Right lung (tissue), 10 donors: ENCODE measurements around the gene HOXD1. TPM values are rescaled to one million over a fixed set of nuclear protein-coding genes. Genes with fewer than 3 reads are reported as not detected.

Experiments
- DNase-seq, 2 donors: peaks; one replicate each; pipeline ENCODE4 v3.0.0-alpha.2; 2013
- long read RNA-seq, 8 donors: transcript quantifications; one replicate each; lab custom pipeline, GENCODE V29; 2026
- polyA plus RNA-seq, 5 donors: library from polyadenylated mRNA; unstranded; fragments of 120-200 nt; gene quantifications; one replicate each; pipeline versions ENCODE4 v1.2.1 to v1.2.3, GENCODE V29; 2013; ENCODE audit warnings: inconsistent platforms in 1 of 5, low replicate concordance in 1 of 5; ENCODE audit not compliant: insufficient read length in 5 of 5, insufficient read depth in 1 of 5

HOXD1 gene
- 1 to 10 TPM; 1.3 to 3.5 (median 1.7) TPM for polyA plus RNA-seq
- long read RNA-seq, donor 1, partial matches to known transcripts: 0 of 1 reads
- long read RNA-seq, donor 1, other reads (novel, unspliced or antisense): 0 of 1 reads
- long read RNA-seq, donor 2, partial matches to known transcripts: 0 of 1 reads
- long read RNA-seq, donor 2, other reads (novel, unspliced or antisense): 0 of 1 reads
- long read RNA-seq, donor 3: 0 reads
- long read RNA-seq, donor 4, partial matches to known transcripts: 0 of 1 reads
- long read RNA-seq, donor 4, other reads (novel, unspliced or antisense): 0 of 1 reads
- long read RNA-seq, donor 5, partial matches to known transcripts: 228 of 229 reads
- long read RNA-seq, donor 5, other reads (novel, unspliced or antisense): 0 of 229 reads
- long read RNA-seq, donor 6, partial matches to known transcripts: 0 of 3 reads
- long read RNA-seq, donor 6, other reads (novel, unspliced or antisense): 0 of 3 reads
- long read RNA-seq, donor 7: 0 reads
- long read RNA-seq, donor 8: 0 reads

DNA sequence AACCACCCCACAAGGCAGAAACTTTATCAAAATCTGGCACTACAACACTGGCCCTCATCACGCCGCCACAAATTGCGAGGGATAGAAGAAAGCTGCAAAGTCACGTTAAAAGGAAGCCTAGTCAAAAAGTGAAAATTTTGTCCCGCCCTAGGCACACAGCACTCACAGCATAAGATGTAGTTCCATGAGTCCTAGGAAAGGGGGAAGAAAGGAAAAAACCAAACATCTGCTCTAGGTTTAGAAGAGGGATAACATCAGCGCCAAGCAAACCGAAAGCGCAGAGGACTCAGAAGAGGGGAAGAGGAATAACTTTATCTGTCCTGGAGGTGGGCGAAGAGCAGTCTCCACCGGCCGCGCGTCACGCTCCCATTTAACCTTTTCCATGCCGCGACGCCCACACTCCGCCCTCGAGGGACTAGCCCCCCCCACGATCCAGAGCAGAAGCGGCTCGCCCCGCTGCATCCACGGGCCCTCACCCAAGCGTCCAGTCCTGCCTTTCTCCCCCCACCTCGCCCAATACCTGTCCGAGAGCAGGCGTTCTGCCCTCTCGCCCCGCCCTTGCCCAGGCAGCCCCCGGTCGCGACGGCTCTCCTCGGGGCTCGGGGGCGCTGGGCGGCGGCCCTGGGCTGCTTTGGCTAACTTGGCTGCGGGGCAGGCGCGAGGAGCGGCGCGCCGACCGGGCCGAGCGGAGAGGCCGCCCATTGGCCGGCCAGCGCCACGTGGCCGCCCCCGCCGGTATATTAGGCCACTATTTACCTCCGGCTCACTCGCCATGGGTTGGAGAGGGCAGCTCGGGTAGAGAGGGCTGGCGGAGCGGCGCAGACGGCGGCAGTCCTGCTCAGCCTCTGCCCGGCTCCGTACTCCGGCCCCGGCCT is at the start of gene HOXD1:
Gene HOXD1 (plus strand): TSS at position 770 of the 875 bp plus-strand sequence. CDS start 134 bp downstream, outside the sequence.
- DNase-seq: no peak

DNA sequence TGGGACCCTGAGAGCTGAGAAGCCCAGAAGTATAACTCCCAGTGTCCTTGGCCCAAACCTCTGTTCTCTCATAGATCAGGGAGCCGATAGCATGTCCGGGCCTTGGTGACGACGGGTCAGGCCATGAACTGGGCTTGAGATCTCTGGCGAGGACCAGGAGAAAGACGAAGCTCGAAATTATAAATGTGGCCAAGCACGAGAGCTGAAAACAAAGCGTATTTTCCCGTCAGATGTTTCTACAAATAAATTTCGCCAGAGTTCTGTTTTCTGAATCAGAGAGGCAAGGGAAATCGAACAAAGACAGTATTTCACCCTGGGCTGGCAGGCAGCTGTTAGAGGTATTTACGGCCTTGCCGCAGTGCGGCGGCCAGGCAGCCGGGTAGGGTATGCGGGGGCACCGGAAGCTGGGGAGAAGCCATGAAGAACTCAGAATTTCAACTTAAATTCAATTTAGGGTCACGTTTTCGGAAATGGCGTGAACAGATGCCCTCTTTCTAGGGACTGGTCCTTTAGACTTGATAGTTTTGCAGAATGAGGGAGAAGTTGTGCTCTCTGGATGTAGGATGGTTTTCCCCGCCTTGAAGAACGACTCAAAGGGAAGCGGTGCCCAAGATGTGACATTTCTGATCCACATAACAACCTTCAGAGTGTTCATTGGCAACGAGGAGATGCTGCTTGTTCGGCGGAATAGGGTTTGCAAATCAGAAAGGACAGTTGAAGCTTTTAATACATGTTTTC is 49.4 kb upstream of the HOXD1 start:
- DNase-seq: no peak

DNA sequence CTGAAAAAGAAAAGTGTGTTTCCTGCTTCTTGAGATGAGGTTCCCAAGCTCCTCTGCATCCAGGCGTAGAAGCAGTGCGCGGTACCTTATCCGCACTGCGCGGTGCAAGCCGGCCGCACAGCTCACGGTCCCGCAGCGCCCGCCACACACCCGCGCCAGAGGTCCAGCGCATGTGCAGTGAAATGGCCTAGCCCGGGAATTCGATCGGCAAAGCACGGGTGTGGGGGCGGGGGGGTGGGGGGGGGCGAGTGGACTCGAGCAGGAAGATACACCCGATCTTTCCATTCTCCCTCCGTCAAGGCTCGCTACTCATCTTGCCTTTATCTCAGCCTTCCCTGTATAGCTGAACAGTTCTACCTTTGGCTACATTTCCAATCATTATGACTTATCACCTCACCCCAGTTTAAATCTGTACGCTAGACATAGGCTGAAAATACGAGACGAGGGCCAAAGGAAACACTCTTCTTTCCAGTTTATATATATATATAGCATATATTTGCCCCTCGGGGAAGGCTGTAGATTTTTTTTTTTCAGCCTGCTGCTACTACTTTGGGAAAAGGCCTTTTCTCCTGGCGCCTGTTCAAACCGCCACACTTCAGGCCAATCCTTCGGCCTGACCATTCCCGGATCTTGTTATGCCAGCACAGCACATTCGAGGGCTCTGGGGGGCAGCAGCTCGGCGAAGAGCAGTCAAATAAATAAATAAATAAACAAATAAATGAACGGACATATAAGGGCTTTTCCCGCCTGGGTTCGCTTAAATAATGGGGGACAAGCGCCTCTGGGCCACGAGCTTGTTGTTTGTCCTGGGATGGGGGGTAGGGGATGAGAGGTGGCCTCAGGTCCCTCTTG is 48.6 kb upstream of the HOXD1 start:
- no peak for DNase-seq

DNA sequence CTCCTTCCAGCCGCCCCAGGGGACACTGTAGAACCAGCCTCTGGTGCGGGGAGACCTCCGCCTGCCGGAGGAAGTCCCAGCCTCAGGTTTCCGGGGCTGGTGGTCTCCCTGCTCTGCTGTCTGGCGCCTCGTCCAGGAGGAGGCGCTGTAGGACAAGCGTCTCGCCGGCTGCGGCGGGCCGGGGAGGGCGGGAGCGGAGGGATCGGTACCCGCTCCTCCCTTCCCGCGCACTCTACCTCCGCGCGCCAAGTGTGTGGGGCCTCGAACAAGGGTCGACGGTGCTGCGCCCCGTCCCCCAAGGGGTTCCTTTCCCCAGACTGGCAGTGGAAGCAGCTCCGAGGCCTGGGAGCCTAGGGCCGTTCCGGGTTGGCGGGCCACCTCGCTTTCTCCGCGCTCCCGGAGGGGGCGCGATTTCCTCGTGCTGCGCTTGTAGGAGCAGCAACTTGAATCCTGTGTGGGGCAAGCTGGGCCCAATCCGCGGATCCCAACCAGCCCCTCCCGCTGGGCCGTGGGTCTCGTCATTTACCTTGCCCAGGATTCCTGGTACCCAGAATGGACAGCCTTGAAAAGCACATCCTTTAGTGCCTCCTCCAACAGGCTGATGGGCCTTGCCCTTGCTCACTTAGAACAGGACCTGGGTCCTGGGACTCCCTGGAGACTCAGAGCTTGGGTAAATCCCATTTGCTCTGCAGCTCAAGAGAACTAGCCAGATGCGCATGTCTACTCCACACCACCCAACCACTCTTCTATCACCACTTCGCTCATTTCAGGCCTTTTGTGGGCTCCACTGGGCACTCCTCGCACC is 47.8 kb upstream of the HOXD1 start:
- peak; percentile 78 to 81 for DNase-seq

- DNase-seq: no peak
These were observed 46.2 kb upstream of the HOXD1 start for GRCh38 chr2:176142281-176142680.

DNA sequence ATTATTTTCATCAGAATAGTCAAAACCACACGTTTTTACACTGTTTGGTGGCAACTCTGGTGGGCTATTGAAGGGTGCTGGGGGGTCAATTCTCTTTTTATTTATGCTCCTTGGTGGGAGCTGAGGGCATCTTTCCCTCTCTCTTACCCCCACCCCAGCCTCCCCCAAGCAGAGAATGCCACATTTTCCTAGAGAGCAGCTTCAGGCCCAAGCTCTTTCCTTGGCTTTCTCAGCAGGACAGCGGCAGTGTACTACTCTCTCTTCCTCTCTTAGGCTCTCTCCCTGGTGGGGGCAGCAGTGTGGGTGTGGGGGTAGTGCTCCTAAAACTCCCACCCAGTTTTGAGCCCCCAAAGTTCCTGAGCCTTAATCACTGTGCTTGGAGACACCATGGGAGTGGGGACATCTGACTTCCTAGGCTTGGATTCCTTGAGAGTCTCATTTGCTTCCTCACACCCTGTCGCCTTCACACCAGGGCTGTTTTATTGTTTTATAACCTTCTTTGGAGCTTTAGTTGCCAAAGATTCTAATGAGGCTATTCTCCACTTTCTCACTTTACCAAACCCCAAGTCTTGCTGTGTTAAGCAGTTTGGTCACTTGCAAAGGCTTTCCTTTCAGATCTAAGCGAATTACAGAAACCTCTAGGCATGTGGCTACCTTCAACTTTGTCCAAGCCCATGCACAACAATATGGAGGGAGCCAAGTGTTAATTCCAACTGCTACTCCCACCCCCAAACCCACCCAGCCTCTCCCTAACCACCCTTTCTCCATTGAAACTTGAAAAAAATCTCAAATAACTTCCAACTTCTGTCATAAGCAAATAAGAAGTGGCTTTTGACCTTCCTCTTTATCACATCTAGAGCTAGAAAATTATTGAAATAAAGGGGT is 43.1 kb upstream of the HOXD1 start:
- DNase-seq: no peak

DNA sequence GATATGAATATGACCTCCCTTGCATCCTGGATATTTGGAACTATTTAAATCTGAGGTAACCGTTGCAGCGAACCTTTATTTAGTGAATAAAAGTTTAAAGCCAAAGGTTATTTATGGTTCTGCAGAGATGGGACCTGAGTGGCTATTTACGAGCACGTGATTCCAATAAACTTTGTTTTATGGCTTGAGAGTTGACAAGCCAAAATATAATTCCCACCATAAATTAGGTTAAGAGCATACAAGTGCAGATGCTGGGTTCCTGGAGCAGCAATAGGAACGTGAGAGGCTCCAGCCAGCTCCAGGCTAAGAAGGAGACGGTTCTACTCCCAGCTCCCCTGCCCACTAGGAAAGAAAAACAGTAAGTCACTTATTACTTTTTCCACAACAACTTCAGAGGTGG is 42.4 kb upstream of the HOXD1 start:
- DNase-seq: no peak

- no peak for DNase-seq
These were observed 41.8 kb upstream of the HOXD1 start for GRCh38 chr2:176146645-176147044.

DNA sequence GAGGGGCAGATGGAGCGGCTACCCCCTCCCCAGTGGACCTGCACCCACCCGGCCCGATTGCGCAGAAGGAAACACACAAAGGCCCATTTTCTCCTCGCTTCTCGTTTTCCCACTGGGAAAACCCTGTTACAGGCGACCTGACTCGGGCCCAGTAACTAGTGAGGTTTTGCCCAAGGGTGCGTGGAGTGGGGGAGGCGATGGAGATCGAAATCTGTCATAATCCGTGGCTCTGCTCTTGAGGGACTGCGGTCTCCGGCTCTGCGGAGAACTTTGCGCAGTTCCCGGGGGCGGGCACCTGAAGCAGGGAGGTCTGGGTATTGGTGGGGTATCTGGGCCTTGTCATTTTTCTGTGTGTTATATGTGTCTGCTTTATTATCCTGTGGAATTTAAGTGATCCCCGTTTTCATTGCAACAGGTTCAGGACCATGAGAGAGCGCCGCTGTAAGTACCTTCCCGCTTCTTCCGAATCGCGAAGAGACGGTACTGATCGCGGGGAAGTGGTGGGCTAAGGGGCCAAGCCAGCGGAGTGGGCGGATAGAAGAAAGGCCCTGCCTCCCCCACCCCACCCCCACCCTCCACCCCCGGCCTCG is 41.2 kb upstream of the HOXD1 start:
- no peak for DNase-seq

GRCh38 chr2:176147800-176148496 is 40.5 kb upstream of the HOXD1 start:
- no peak for DNase-seq

DNA sequence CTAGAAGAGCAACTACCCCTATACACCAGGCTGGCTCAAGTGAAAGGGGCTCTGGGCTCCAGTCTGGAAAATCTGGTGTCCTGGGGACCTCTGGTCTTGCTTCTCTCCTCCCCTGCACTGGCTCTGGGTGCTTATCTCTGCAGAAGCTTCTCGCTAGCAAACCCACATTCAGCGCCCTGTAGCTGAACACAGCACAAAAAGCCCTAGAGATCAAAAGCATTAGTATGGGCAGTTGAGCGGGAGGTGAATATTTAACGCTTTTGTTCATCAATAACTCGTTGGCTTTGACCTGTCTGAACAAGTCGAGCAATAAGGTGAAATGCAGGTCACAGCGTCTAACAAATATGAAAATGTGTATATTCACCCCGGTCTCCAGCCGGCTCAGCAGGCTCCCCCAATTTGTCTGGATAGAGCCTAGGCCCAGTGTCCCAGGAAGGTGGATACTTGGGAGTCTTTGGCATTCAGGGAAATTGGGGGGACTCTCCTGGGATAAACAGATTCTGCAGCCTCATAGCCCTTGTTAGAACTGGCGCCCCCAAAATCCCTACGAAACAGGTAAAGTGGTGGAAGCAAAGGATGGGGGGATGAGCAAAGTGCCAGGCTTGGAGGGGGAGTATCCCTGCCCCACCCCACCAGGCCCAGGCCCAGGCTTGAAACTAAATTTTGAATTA is 39.6 kb upstream of the HOXD1 start:
- DNase-seq: no peak

- no peak for DNase-seq
These were observed 39.0 kb upstream of the HOXD1 start for GRCh38 chr2:176149481-176149938.

DNA sequence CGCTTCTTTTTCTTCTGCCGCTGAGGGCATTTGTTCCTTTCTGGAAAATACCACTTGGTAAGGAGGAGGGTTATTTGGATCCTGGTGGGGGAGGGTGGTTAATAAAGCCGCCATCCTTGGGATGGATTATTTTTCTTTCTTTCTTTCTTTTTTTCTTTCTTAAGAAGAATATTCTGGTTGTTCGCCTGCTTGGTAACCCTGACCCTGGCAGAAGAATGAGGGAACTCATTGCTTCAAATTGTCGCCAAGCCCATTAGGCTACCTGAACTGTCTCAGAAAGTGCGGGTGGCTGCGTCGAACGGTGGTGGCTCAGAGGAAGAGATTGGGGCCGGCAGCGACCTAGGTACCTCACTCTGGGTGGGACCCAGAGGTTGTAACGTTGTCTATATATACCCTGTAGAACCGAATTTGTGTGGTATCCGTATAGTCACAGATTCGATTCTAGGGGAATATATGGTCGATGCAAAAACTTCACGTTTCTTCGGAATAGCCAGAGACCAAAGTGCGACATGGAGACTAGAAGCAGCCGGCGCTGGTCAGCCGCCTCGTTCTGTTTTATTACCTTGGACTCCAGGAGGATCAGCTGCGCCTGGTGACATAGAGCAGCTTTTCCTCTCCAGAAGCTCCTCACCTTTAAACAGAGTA is 38.4 kb upstream of the HOXD1 start:
- no peak for DNase-seq

DNA sequence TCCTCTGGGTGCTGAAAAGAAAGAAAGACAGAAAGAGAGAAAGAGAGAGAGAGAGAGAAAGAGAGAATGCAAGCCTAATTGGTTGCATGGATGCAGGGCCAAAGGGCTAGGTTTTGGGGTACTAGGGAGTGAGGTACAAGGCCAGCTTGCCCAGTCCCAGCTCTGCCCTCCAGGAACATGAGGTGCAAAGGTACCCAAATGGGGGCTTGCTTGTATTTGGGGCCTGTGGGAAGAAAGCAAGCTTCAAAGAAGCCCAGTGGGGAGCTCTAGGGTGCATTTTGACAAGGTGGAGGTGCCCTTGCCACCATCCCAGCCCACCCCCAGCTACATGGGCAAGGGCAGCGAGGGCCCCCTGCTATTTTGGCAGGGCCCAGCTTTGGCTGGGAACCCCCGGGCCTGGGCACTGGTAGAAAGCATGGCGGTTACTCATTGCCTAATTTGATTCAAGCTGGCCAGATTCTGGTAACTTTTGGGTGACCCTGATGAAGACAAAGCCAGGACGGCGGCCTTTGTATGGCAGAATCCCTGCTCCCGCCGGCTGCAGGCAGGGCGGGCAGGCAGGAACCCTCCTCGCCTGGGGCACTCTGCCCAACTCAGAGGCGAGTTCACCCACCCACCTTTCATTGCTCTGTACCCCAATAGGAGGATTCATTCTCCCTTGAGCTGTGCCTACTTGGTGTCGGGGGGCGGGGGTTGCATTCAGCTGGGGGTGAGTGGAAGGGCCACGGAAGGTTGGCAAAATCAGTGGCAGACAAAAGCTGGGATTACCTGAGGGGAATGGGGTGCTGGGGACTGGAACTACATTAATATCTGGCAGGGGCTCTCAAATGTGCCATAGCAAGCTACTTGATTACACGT is 37.7 kb upstream of the HOXD1 start:
- DNase-seq: no peak

DNA sequence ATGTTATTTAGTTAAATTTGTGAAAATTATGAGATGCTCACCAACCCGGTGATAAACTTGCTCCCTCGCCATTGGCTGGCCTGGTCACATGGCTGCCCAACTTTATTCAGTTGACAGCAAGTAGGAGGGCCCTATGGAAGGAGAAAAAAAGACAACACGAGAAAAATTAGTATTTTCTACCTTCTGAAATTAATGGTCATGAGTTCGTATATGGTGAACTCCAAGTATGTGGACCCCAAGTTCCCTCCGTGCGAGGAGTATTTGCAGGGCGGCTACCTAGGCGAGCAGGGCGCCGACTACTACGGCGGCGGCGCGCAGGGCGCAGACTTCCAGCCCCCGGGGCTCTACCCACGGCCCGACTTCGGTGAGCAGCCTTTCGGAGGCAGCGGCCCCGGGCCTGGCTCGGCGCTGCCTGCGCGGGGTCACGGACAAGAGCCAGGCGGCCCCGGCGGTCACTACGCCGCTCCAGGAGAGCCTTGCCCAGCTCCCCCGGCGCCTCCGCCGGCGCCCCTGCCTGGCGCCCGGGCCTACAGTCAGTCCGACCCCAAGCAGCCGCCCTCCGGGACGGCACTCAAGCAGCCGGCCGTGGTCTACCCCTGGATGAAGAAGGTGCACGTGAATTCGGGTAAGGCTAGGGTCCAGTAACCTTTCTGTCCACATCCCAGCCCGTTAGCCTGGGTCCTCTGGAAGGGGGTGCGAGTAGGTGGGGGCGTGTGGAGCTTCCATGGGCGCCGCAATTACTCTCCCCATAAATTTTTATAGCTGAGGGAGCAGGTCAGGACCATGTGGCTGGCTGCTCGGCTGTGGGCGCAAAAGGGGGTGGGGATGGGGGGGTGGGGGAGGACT is 36.8 kb upstream of the HOXD1 start, which contains the start of gene HOXD4:
Gene HOXD4 (plus strand): TSS at position 109 of the 846 bp plus-strand sequence. CDS start 84 bp downstream, at position 193.
- DNase-seq: no peak
